Stimulated activated CD8-positive, alpha-beta memory T cell treated with anti-CD3 and anti-CD28 coated beads, Interleukin-12 subunit alpha, Interleukin-12 subunit beta, amount 100 ng/mL, for 24 hours (primary cell): ENCODE data around the gene MIOS.
"Not testable (repeated sequence)": the region's sequence is repeated elsewhere in the genome, so short reads cannot be mapped to it uniquely, and the experiment has no call there.

Experiments used
- DNase-seq: peaks from one replicate; pipeline ENCODE4 v3.0.0-alpha.2; 2020; ENCODE audit errors: extremely low read depth

MIOS gene

GRCh38 chr7:7647495-7648036 is 80.9 kb downstream of the MIOS start:
- DNase-seq, result no peak

GRCh38 chr7:7650682-7651206 is 84.1 kb downstream of the MIOS start:
- no peak for DNase-seq

- DNase-seq, result no peak
Measured at GRCh38 chr7:7651479-7651878, 84.8 kb downstream of the MIOS start.

- DNase-seq, result no peak
Measured at GRCh38 chr7:7652798-7653540, 86.3 kb downstream of the MIOS start.

GRCh38 chr7:7653593-7654187 is 87.0 kb downstream of the MIOS start:
- no peak for DNase-seq

- no peak for DNase-seq
Measured at GRCh38 chr7:7654964-7655715, 88.5 kb downstream of the MIOS start.

GRCh38 chr7:7656459-7656858 is 89.8 kb downstream of the MIOS start:
- not testable (repeated sequence) for DNase-seq
